Measurements from ENCODE around the gene PPAT.

- no peak for TF ChIP-seq EZH2 (IDR thresholded peaks at IDR 0.05)
- TF ChIP-seq POLR2AphosphoS5 (IDR thresholded peaks at IDR 0.05; ENCODE audit: borderline replicate concordance, low read depth, low read length), result no peak
Measured at GRCh38 chr4:56450342-56450741, 14.9 kb upstream of the PPAT start.

Data from SK-N-MC (cell line).